ENCODE data around the gene LYVE1.

Gene LYVE1

DNA sequence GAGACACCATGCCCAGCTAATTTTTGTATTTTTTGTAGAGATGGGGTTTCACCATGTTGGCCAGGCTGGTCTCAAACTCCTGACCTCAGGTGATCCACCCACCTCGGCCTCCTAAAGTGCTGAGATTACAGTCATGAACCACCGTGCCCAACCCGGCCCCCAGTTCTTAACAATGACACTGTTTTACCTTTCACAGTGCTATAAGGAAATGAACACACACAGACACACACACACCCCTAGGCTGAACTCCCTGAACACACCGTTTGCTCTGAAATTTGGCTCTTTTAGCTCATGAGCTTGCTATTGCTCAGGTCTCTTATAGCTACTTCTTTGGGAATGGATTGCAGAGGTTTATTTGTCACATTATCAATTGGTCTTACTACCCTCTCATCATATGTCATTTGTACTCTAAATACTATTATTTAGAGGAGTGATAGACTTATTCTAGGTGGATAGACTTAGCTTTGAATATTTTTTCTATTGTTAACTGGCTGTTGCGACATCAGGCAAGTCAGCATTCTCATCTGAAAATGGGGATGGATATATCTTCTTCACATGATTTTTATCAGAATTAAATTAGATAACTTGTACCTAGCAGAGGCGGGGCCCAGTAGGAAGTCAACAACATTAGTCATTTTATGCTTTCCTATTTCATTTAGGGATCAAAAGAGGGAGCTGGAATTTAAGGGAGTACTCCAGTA, 2.1 kb downstream of the LYVE1 start:
- TF ChIP-seq, protein P1, sequence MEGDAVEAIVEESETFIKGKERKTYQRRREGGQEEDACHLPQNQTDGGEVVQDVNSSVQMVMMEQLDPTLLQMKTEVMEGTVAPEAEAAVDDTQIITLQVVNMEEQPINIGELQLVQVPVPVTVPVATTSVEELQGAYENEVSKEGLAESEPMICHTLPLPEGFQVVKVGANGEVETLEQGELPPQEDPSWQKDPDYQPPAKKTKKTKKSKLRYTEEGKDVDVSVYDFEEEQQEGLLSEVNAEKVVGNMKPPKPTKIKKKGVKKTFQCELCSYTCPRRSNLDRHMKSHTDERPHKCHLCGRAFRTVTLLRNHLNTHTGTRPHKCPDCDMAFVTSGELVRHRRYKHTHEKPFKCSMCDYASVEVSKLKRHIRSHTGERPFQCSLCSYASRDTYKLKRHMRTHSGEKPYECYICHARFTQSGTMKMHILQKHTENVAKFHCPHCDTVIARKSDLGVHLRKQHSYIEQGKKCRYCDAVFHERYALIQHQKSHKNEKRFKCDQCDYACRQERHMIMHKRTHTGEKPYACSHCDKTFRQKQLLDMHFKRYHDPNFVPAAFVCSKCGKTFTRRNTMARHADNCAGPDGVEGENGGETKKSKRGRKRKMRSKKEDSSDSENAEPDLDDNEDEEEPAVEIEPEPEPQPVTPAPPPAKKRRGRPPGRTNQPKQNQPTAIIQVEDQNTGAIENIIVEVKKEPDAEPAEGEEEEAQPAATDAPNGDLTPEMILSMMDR (IDR thresholded peaks at IDR 0.05; ENCODE audit: insufficient read depth, low read length, poor library complexity, severe bottlenecking) = no peak
- H3K27me3 ChIP-seq (replicated peaks; ENCODE audit: control insufficient read depth, insufficient read depth, low read length) = no peaks in the 10 kb centered on the region
- DNase-seq (ENCODE audit: extremely low read depth, insufficient read length) = no peak
- H3K36me3 ChIP-seq (ENCODE audit: control insufficient read depth, insufficient read depth, low read length) = no peaks in the 10 kb centered on the region
- no peak overlapping the region for H3K4me3 ChIP-seq (replicated peaks; ENCODE audit: low read depth, low read length)

DNA sequence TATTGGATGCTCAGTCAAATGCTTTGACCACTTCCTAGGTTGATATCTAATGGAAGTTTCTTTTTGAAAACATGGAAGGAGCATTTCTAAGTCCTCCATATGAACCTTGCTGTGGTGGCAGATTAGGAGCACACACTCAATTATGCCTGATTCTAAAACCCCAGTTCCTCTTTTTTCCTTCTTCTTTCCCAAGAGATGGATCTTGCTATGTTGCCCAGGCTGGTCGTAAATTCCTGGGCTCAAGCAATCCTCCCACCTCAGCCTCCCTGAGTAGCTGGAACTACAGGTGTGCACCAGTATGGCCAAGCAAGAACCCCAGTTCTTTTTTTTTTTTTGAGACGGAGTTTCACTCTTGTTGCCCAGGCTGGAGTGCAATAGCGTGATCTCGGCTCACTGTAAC, 3.0 kb downstream of the LYVE1 start:
- no peaks in the 10 kb centered on the region for H3K27me3 ChIP-seq (replicated peaks; ENCODE audit: control insufficient read depth, insufficient read depth, low read length)
- TF ChIP-seq, protein P1 (IDR thresholded peaks at IDR 0.05; ENCODE audit: insufficient read depth, low read length, poor library complexity, severe bottlenecking) = no peak
- DNase-seq (ENCODE audit: extremely low read depth, insufficient read length) = no peak
- H3K4me3 ChIP-seq (replicated peaks; ENCODE audit: low read depth, low read length) = no peak overlapping the region
- no peaks in the 10 kb centered on the region for H3K36me3 ChIP-seq (ENCODE audit: control insufficient read depth, insufficient read depth, low read length)

DNA sequence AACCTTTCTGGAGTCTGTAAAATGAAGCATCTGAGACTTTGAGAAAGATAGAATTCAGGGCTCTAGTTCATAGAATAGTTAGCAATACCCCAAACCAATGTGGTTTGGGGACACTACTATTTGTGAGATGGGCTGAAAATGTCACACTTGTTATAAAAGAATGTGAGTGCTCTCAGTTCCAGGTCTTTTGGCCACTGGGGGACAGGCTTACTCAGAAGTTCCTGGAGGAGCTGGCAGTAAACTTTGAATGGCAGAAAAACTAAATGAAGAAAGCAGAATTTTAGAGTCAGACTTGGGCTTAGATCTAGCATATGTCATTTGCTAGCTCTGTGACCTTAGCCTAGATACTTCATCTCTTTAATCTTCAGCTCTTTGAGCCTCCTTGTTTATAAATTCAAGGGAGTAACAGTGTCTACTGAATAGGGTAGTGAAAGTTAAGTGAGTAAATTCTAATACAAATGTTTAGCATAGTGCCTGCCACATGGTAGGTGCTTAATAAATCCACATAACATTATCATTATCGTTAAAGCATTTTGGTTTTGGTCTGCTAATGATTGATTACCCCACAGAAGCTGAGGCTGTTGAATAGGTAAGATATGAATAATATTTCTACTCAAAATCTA, 3.7 kb downstream of the LYVE1 start:
- TF ChIP-seq, protein P1 (IDR thresholded peaks at IDR 0.05; ENCODE audit: insufficient read depth, low read length, poor library complexity, severe bottlenecking) = peak; percentile 29
- no peak for DNase-seq (ENCODE audit: extremely low read depth, insufficient read length)
- Histone ChIP-seq H3K36me3 (ENCODE audit: control insufficient read depth, insufficient read depth, low read length) (no peaks in the 10 kb centered on the region), H3K27me3 (replicated peaks; ENCODE audit: control insufficient read depth, insufficient read depth, low read length) (no peaks in the 10 kb centered on the region), H3K4me3 (replicated peaks; ENCODE audit: low read depth, low read length) (no peak overlapping the region)

DNA sequence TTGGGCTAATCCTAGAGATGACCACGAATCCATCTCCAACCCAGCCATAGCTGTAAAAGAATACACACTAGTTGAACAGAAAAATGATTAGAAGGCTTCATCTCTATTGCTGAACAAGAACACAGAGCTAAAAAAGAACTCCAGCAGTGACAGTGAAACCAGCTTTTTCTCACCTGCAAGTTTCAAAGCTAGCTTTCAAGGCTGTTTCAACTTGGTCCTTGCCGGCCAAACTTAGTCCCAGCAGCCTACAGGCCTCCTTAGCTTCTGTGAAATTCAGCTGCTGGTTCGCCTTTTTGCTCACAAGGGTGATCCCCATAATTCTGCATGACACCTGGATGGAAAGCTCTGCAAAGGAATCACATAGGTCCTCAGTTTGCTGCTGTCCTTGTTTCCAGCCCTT, 4.4 kb downstream of the LYVE1 start:
- H3K4me3 ChIP-seq (replicated peaks; ENCODE audit: low read depth, low read length) = no peak overlapping the region
- no peak for DNase-seq (ENCODE audit: extremely low read depth, insufficient read length)
- TF ChIP-seq, protein P1 (IDR thresholded peaks at IDR 0.05; ENCODE audit: insufficient read depth, low read length, poor library complexity, severe bottlenecking) = no peak
- H3K27me3 ChIP-seq (replicated peaks; ENCODE audit: control insufficient read depth, insufficient read depth, low read length) = no peaks in the 10 kb centered on the region
- no peaks in the 10 kb centered on the region for H3K36me3 ChIP-seq (ENCODE audit: control insufficient read depth, insufficient read depth, low read length)

DNA sequence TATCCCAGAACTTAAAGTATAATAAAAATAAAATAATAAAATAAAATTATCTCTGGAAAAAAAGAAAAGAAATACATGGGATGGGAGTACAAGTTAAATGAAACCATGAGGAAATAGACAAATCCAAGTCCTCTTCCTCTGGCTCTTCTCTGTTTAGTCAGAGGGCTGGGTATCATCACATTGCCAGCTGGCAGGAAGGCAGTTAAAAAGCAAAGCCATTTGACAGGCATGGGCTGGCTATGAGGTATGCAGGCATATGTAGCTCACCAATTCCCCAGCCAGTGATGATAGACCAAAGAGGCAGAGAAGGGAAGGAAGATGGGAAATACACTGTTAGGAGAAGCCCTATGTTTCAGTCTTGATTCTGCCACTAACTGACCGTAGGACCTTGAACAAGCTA, 6.5 kb downstream of the LYVE1 start:
- no peak overlapping the region for H3K4me3 ChIP-seq (replicated peaks; ENCODE audit: low read depth, low read length)
- TF ChIP-seq, protein P1 (IDR thresholded peaks at IDR 0.05; ENCODE audit: insufficient read depth, low read length, poor library complexity, severe bottlenecking) = no peak
- DNase-seq (ENCODE audit: extremely low read depth, insufficient read length) = no peak
- no peaks in the 10 kb centered on the region for H3K27me3 ChIP-seq (replicated peaks; ENCODE audit: control insufficient read depth, insufficient read depth, low read length)
- H3K36me3 ChIP-seq (ENCODE audit: control insufficient read depth, insufficient read depth, low read length) = no peaks in the 10 kb centered on the region
